SH-SY5Y (cell line): ENCODE measurements around the gene CROCC2.

Experiments
- GATA2 ChIP-seq: IDR thresholded peaks from 2 replicates; pipeline ENCODE4 v1.6.1; 2011; ENCODE audit warnings: mild to moderate bottlenecking, low read depth, low read length
- GATA3 ChIP-seq: IDR thresholded peaks from 2 replicates; pipeline ENCODE4 v1.6.1; 2011; ENCODE audit warnings: low read depth, mild to moderate bottlenecking, low read length, moderate library complexity

The CROCC2 gene

GRCh38 chr2:240952496-240953246, 46.5 kb downstream of the CROCC2 start:
- no peak for TF ChIP-seq GATA2
- no peak for TF ChIP-seq GATA3

GRCh38 chr2:240953426-240954410, 47.6 kb downstream of the CROCC2 start:
- TF ChIP-seq GATA2: no peak
- TF ChIP-seq GATA3: no peak

GRCh38 chr2:240954436-240955305, 48.5 kb downstream of the CROCC2 start:
- TF ChIP-seq GATA2 (peak; percentile 89), GATA3 (no peak)

GRCh38 chr2:240955306-240956170, 49.4 kb downstream of the CROCC2 start:
- TF ChIP-seq GATA2 (no peak), GATA3 (no peak)

- TF ChIP-seq GATA2: no peak
- TF ChIP-seq GATA3: no peak
Observed at GRCh38 chr2:240956171-240956934, 50.2 kb downstream of the CROCC2 start.

GRCh38 chr2:240956935-240957655, 51.0 kb downstream of the CROCC2 start:
- TF ChIP-seq GATA3 (no peak), GATA2 (no peak)

GRCh38 chr2:240957656-240958365, 51.7 kb downstream of the CROCC2 start:
- no peak for TF ChIP-seq GATA3

GRCh38 chr2:240958366-240959213, 52.5 kb downstream of the CROCC2 start:
- TF ChIP-seq GATA3 (no peak), GATA2 (no peak)

- TF ChIP-seq GATA2: no peak
- TF ChIP-seq GATA3: no peak
Observed at GRCh38 chr2:240959214-240959940, 53.2 kb downstream of the CROCC2 start.

- TF ChIP-seq GATA3 (no peak), GATA2 (no peak)
Observed at GRCh38 chr2:240959941-240960308, 53.8 kb downstream of the CROCC2 start.
